Right lobe of liver (tissue), 6 donors: ENCODE data around the gene NOB1. TPM values are rescaled to one million over a fixed set of nuclear protein-coding genes. Genes with fewer than 3 reads are reported as not detected.
"Not testable (repeated sequence)": the region's sequence is repeated elsewhere in the genome, so short reads cannot be mapped to it uniquely, and the experiment has no call there.

Source experiments
- ATAC-seq, 4 donors: fragments of 200-7000 bp; cut with Tn5 transposase; one replicate each; pipeline ENCODE4 v1.9.1; 2020; ENCODE audit warnings: mild to moderate bottlenecking in 4 of 4, moderate library complexity in 4 of 4
- DNase-seq, 3 donors: peaks; one replicate each; pipeline ENCODE4 v3.0.0-alpha.2; 2020
- H3K27ac ChIP-seq, 3 donors: fragments of 200-600 bp; one replicate each; pipeline ENCODE4 v1.8.0; 2022
- H3K27me3 ChIP-seq, 2 donors: fragments of 200-600 bp; one replicate each; pipeline ENCODE4 v1.8.0; 2022
- H3K36me3 ChIP-seq, 4 donors: fragments of 200-600 bp; sonication (generic) in 1 of 4; one replicate each; pipeline versions ENCODE4 v1.5.1 to v1.8.0; 2017 to 2022; ENCODE audit warnings: control low read depth in 1 of 4
- H3K4me1 ChIP-seq, 4 donors: fragments of 200-600 bp; sonication (generic) in 1 of 4; one replicate each; pipeline versions ENCODE4 v1.5.1 to v1.8.0; 2017 to 2022; ENCODE audit warnings: control low read depth in 1 of 4
- H3K4me3 ChIP-seq, 3 donors: fragments of 200-600 bp; one replicate each; pipeline ENCODE4 v1.8.0; 2022
- H3K9me3 ChIP-seq, 4 donors: fragments of 200-600 bp; sonication (generic) in 1 of 4; one replicate each; pipeline versions ENCODE4 v1.5.1 to v1.8.0; 2017 to 2022; ENCODE audit warnings: control low read depth in 1 of 4
- POLR2A ChIP-seq: fragments of 450-650 bp; IDR thresholded peaks from one replicate; pipeline ENCODE4 v1.6.1; 2017; ENCODE audit warnings: antibody characterized with exemption, mild to moderate bottlenecking
- WGBS: methylation state at CpG from one replicate; pipeline ENCODE4 v1.1.6; 2018; ENCODE audit warnings: low coverage, low lambda C conversion rate; ENCODE audit not compliant: insufficient coverage; ENCODE audit errors: missing lambda C conversion rate; 5-methylcytosine and 5-hydroxymethylcytosine counted together
- intact Hi-C, 2 donors: fragments of 100-400 bp; cut with DNase I; formaldehyde crosslinking; loops; one replicate each; pipeline versions ENCODE4 v1.11.2 to v1.14.1; 2022
- total RNA-seq, 6 experiments: library from RNA; depleted of rRNA in 2 of 6; stranded (reverse); fragments of >200 nt in 2 of 6; fragmentation: NEBNext Ultra II Directional in 3 of 6; extraction: Animal tissue kit (Norgen Biotek cat#: 25700) in 3 of 6; gene quantifications; one replicate each; pipeline versions ENCODE4 v1.1.0 to v1.2.4, GENCODE V29; 2016 to 2023
- TF ChIP-seq, protein P1 (sequence below), 4 donors: fragments of 200-600 bp in 3 of 4; fragments of 450-650 bp in 1 of 4; IDR thresholded peaks; one replicate each; pipeline versions ENCODE4 v1.5.1 to v1.8.0; 2016 to 2022; ENCODE audit warnings: antibody characterized with exemption in 4 of 4, mild to moderate bottlenecking in 2 of 4
- donor health status: DM: no; HTN: yes; CAD: no.
- donor health status: DM: no; HTN: no; CAD: no.
- donor health status: DM: no; HTN: no; CAD: no.
- donor health status: DM: no; HTN: yes; CAD: no.
- donor health status: DM: no; HTN: yes; CAD: no.

Gene NOB1
- total RNA-seq, 6 experiments from 2014 or later, result 15.5 to 19.5 (median 16.6) TPM

DNA sequence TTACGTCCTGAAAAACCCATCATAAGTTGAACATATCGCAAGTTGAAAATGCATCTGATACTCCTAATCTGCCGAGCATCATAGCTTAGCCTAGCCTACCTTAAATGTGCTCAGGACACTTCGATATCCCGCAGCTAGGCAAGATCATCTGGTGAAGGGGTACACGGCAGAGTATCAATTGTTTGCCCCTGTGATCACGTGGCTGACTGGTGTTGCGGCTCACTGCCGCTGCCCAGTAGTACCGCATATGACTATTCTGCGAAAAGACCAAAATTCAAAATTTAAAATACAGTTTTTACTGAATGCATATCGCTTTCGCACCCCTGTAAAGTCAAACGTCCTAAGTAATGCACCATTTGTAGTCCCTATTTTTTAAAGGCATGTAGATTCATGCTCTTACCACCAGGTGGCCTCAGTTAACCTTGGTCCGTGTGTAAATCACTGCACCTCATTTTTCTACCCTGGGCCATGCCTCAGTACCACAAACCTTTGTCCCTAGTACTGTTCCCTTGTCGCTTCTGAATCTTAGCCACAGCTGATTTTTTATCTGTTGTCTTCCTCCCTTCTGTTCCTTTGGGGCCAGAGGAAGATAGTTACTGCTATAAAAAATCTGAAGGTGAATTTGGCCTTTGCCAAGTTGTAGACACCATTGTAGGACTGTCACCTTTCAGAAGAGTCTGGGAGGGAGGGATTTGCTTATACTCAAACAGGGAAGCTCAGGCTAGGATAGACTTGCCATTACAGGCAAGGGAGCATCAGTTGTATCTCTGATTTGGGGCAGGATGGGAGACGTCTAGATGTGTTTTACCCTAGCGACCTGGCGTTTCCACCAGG is 41.8 kb upstream of the NOB1 start:
- H3K36me3 ChIP-seq, result peaks cover 0 to 20% (median 6%) of the 10 kb centered on the region in 4 donors
- intact Hi-C loops, result loop anchor here (5.0 kb wide), 2 partner anchors 131 to 136 kb away; no protein-coding TSS in a partner anchor

DNA sequence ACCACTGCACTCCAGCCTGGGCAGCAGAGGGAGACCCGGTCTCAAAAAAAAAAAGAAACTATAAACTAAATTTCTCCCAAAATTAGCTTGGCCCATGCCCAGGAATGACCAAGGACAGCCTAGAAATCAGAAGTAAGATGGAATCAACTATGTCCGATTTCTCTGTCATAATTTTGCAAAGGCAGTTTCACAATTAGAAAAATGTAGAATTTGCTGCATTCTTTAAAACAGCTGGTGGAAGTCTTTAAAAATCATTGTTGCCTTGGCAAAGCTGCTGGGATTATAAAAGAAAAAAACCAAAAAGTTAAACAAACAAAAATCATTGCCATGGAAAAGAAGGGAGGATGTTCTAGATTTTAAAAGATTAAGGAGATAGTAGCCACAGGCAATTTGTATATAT is 39.8 kb upstream of the NOB1 start:
- TF ChIP-seq POLR2A, result no peak
- TF ChIP-seq, protein P1, sequence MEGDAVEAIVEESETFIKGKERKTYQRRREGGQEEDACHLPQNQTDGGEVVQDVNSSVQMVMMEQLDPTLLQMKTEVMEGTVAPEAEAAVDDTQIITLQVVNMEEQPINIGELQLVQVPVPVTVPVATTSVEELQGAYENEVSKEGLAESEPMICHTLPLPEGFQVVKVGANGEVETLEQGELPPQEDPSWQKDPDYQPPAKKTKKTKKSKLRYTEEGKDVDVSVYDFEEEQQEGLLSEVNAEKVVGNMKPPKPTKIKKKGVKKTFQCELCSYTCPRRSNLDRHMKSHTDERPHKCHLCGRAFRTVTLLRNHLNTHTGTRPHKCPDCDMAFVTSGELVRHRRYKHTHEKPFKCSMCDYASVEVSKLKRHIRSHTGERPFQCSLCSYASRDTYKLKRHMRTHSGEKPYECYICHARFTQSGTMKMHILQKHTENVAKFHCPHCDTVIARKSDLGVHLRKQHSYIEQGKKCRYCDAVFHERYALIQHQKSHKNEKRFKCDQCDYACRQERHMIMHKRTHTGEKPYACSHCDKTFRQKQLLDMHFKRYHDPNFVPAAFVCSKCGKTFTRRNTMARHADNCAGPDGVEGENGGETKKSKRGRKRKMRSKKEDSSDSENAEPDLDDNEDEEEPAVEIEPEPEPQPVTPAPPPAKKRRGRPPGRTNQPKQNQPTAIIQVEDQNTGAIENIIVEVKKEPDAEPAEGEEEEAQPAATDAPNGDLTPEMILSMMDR (IDR thresholded peaks at IDR 0.05), result no peak
- Histone ChIP-seq H3K9me3 (no peaks in the 10 kb centered on the region), H3K36me3 (peaks cover 0 to 19% (median 4%) of the 10 kb centered on the region in 4 donors), H3K4me3 (no peak overlapping the region), H3K27ac (no peak overlapping the region), H3K4me1 (no peaks in the 10 kb centered on the region), H3K27me3 (no peaks in the 10 kb centered on the region)
- 88% methylated on average over 2 of the region's 2 CpGs for WGBS
- no peak for DNase-seq
- ATAC-seq, result no peak
- intact Hi-C loops, result no loop called here

More for the DNA sequence above, 41.8 kb upstream of the NOB1 start:
- 36% methylated on average over 19 of the region's 19 CpGs for WGBS
- no peak for TF ChIP-seq POLR2A
- TF ChIP-seq, protein P1 (IDR thresholded peaks at IDR 0.05), result peak; percentile 89 to 94 (median 91)
- no peak for DNase-seq
- peak; percentile 93 to 97 (median 94) for ATAC-seq
- no peak overlapping the region for H3K27ac ChIP-seq
- H3K4me3 ChIP-seq, result no peak overlapping the region
- H3K9me3 ChIP-seq, result no peaks in the 10 kb centered on the region
- no peaks in the 10 kb centered on the region for H3K27me3 ChIP-seq
- no peaks in the 10 kb centered on the region for H3K4me1 ChIP-seq

DNA sequence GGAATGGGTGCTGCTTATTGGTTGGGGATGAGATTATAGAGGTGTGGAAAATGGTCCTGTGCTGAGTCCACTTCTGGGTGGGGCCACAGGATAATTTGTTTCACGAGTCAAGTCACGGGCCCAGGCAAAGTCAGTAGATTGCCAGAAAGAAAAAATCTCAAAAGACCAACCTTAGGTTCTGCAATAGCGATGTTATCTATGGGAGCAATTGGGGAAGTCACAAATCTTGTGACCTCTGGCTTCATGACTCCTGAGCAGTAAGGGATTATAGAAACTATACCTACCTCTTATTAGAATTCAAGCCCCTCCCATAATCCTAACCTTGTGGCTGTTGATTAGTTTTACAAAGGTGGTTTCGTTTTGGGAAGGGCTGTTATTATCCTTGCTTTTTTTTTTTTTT is 38.8 kb upstream of the NOB1 start:
- DNase-seq (no peak), ATAC-seq (no peak)
- intact Hi-C loops, result no loop called here
- TF ChIP-seq, protein P1 (IDR thresholded peaks at IDR 0.05), result no peak
- no peak for TF ChIP-seq POLR2A
- 85% methylated on average over 4 of the region's 4 CpGs for WGBS
- Histone ChIP-seq H3K36me3 (peaks cover 0 to 17% (median 0%) of the 10 kb centered on the region in 4 donors), H3K4me3 (no peak overlapping the region), H3K27ac (no peak overlapping the region), H3K4me1 (no peaks in the 10 kb centered on the region), H3K9me3 (no peaks in the 10 kb centered on the region), H3K27me3 (no peaks in the 10 kb centered on the region)

DNA sequence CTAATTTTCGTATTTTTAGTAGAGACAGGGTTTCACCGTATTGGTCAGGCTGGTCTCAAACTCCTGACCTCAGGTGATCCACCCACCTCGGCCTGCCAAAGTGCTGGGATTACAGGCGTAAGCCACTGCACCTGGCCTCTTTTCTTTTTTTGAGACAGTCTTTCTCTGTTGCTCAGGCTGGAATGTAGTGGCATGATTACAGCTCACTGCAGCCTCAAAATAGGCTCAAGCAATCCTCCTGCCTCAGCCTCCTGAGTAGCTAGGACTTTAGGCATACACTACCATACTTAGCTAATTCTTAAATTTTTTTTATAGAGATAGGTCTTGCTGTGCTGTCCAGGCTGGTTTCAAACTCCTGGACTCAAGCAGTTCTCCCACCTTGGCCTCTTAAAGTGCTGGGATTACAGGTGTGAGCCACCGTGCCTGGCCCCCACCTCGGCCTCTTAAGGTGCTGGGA is 36.7 kb upstream of the NOB1 start:
- H3K27me3 ChIP-seq, ATAC-seq, H3K4me1 ChIP-seq, H3K4me3 ChIP-seq, H3K27ac ChIP-seq, H3K9me3 ChIP-seq, DNase-seq, intact Hi-C loops: not testable (repeated sequence)
- WGBS, result 97% methylated on average over 4 of the region's 6 CpGs
- H3K36me3 ChIP-seq, result peaks cover 0 to 34% (median 3%) of the 10 kb centered on the region in 4 donors

DNA sequence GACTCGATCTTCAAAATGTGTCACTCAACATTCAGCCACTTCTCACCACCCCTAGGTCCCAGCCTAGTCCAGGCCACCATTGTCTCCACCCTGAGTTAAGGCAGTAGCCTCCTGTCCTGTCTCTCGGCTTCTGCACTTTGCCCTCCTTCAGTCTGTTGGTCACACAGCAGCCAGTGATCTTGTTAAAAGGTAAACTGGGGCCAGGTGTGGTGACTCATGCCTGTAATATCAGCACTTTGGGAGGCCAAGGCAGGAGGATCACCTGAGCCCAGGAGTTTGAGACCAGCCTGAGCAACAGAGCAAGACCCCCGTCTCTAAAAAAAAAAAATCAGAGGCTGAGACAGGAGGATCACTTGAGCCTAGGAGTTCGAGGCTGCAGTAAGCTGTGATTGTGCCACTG is 33.2 kb upstream of the NOB1 start:
- peaks cover 0 to 34% (median 3%) of the 10 kb centered on the region in 4 donors for H3K36me3 ChIP-seq
- H3K4me3 ChIP-seq, result no peak overlapping the region
- intact Hi-C loops, result no loop called here
- DNase-seq (no peak), ATAC-seq (no peak)
- no peak overlapping the region for H3K27ac ChIP-seq
- 85% methylated on average over 3 of the region's 4 CpGs for WGBS
- no peaks in the 10 kb centered on the region for H3K9me3 ChIP-seq
- no peaks in the 10 kb centered on the region for H3K4me1 ChIP-seq
- H3K27me3 ChIP-seq, result no peaks in the 10 kb centered on the region
- no peak for TF ChIP-seq POLR2A
- TF ChIP-seq, protein P1 (IDR thresholded peaks at IDR 0.05), result no peak
